Hypothalamus (tissue), 51 donors: ENCODE data around the gene EGFL7.

ENCODE experiments used
- DNase-seq, 51 donors: peaks; one replicate each; lab custom pipeline; 2025; lab: John Stamatoyannopoulos, UW

The EGFL7 gene

GRCh38 chr9:136662656-136663581, at the start of gene EGFL7:
TSS of gene EGFL7 (plus strand) at chr9:136662916. CDS start at chr9:136668283, 5,367 bp downstream.
- DNase-seq: no peak

- DNase-seq: no peak
Measured at GRCh38 chr9:136613824-136614371, 48.8 kb upstream of the EGFL7 start.

GRCh38 chr9:136614372-136614922, 48.3 kb upstream of the EGFL7 start:
- DNase-seq: no peak

GRCh38 chr9:136614967-136615623, 47.6 kb upstream of the EGFL7 start:
- no peak for DNase-seq

- DNase-seq: no peak
Measured at GRCh38 chr9:136615631-136616306, 46.9 kb upstream of the EGFL7 start.

GRCh38 chr9:136616307-136616635, 46.4 kb upstream of the EGFL7 start:
- DNase-seq: no peak

GRCh38 chr9:136616948-136617695, 45.6 kb upstream of the EGFL7 start:
- DNase-seq: no peak

- DNase-seq: no peak
Measured at GRCh38 chr9:136617746-136618579, 44.8 kb upstream of the EGFL7 start.

- no peak for DNase-seq
Measured at GRCh38 chr9:136618580-136619547, 43.9 kb upstream of the EGFL7 start.

GRCh38 chr9:136619742-136620440, 42.8 kb upstream of the EGFL7 start:
- peak in 27 of 51 donors; percentile 9 to 60 (median 36) for DNase-seq

- DNase-seq: no peak
Measured at GRCh38 chr9:136620441-136621018, 42.2 kb upstream of the EGFL7 start.

GRCh38 chr9:136621019-136621733, 41.5 kb upstream of the EGFL7 start:
- no peak for DNase-seq

GRCh38 chr9:136621734-136622093, 41.0 kb upstream of the EGFL7 start:
- no peak for DNase-seq

GRCh38 chr9:136622538-136622948, 40.2 kb upstream of the EGFL7 start:
- DNase-seq: no peak

GRCh38 chr9:136623016-136623841, 39.5 kb upstream of the EGFL7 start:
- no peak for DNase-seq

GRCh38 chr9:136623842-136624183, 38.9 kb upstream of the EGFL7 start:
- no peak for DNase-seq
